Measurements from ENCODE around the gene NFIC. TPM values are rescaled to one million over a fixed set of nuclear protein-coding genes. Genes with fewer than 3 reads are reported as not detected.
A peak's percentile ranks its signal among the peaks of the same experiment; 100 is the strongest.

The NFIC gene
- total RNA-seq, 4 donors from 2014 or later: 125 to 285 (median 155) TPM

DNA sequence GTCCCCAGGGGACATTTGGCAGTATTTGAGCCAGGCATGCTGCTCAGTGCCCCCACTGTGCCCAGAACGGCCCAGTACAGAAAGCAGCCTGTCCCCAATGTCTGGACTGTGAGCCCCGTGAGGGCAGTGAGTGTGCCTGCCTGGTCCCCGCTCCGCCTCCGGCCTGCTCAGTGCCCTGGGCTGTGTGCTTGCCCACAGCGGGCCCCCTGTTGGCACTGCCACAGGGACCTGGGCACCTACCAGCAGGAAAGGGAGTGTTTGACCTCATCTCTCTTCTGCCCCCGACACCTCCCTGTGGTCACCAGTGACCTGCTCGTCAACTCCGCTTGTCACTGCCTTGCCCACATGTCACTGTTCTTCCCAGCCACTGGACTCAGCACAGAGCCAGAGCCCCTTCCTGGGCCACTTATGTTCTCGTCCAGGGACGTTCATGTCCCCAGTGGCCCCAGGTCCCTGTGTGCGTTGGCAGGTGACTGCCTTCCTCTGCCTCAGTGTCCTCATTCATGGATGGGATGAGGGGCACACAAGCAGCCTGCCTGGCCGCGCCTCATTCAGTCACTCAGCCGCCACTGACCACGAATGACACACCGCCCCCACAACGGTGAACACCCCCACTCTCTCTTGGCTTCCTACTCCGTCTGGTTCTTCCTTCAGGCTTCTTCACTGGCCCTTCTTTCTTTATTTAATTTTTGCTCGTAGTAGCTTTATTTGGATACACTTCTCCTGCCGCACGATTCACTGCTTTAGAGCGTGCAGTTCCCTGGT lies 142.6 kb downstream of the NFIC start:
- 70 to 79% methylated on average over 2 to 16 of the region's 23 CpGs for WGBS, 2 donors (ENCODE audit: low coverage in 1 of 2)
- Histone ChIP-seq H3K4me3 (no peak overlapping the region), H3K27ac (peak overlapping the region in 1 of 4 donors; percentile 14), H3K4me1 (peaks cover 0 to 76% (median 14%) of the 10 kb centered on the region in 3 donors), H3K27me3 (no peaks in the 10 kb centered on the region), H3K36me3 (peaks cover 0 to 35% of the 10 kb centered on the region in 2 donors), H3K9me3 (no peaks in the 10 kb centered on the region)
- ATAC-seq: no peak
- TF ChIP-seq EP300 (IDR thresholded peaks at IDR 0.05): no peak
- TF ChIP-seq POLR2A (IDR thresholded peaks at IDR 0.05): no peak
- TF ChIP-seq POLR2AphosphoS5 (IDR thresholded peaks at IDR 0.05): no peak
- TF ChIP-seq, protein P1, sequence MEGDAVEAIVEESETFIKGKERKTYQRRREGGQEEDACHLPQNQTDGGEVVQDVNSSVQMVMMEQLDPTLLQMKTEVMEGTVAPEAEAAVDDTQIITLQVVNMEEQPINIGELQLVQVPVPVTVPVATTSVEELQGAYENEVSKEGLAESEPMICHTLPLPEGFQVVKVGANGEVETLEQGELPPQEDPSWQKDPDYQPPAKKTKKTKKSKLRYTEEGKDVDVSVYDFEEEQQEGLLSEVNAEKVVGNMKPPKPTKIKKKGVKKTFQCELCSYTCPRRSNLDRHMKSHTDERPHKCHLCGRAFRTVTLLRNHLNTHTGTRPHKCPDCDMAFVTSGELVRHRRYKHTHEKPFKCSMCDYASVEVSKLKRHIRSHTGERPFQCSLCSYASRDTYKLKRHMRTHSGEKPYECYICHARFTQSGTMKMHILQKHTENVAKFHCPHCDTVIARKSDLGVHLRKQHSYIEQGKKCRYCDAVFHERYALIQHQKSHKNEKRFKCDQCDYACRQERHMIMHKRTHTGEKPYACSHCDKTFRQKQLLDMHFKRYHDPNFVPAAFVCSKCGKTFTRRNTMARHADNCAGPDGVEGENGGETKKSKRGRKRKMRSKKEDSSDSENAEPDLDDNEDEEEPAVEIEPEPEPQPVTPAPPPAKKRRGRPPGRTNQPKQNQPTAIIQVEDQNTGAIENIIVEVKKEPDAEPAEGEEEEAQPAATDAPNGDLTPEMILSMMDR (IDR thresholded peaks at IDR 0.05): no peak

GRCh38 chr19:3509566-3509989 lies 143.2 kb downstream of the NFIC start:
- no peaks in the 10 kb centered on the region for H3K9me3 ChIP-seq
- no peak for ATAC-seq
- H3K4me3 ChIP-seq: no peak overlapping the region
- H3K27me3 ChIP-seq: no peaks in the 10 kb centered on the region
- WGBS, 2 donors (ENCODE audit: low coverage in 1 of 2): 63 to 79% methylated on average over 2 to 3 of the region's 15 CpGs
- TF ChIP-seq, protein P1 (IDR thresholded peaks at IDR 0.05): no peak
- TF ChIP-seq POLR2AphosphoS5 (IDR thresholded peaks at IDR 0.05) (no peak), POLR2A (IDR thresholded peaks at IDR 0.05) (no peak), EP300 (IDR thresholded peaks at IDR 0.05) (no peak)
- H3K36me3 ChIP-seq: peaks cover 0 to 38% of the 10 kb centered on the region in 2 donors
- peak overlapping the region in 1 of 4 donors; percentile 14 for H3K27ac ChIP-seq
- peaks cover 0 to 81% (median 14%) of the 10 kb centered on the region in 3 donors for H3K4me1 ChIP-seq

DNA sequence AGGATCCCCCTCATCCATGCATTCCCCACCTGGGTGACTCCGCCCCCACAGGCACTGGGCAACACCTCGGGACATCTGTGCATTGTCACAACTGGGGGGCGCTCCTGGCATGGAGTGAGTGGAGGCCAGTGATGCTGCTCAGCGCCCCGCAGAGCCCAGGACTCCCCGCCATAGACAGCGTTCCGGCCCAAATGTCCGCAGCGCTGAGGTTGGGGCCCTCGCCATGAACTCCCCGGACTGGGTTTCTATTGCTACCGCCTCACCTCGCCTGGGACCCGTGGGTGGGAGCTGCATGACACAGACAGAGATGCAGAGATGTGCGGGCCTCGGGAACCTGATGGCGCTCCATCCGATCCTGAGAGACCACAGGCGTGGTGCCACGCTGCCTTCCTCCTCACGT lies 144.3 kb downstream of the NFIC start:
- no CpG with 5 or more reads among the region's 22 CpGs for WGBS, 2 donors (ENCODE audit: low coverage in 1 of 2)
- Histone ChIP-seq H3K27me3 (no peaks in the 10 kb centered on the region), H3K9me3 (no peaks in the 10 kb centered on the region), H3K36me3 (peaks cover 0 to 38% of the 10 kb centered on the region in 2 donors), H3K27ac (no peak overlapping the region), H3K4me3 (no peak overlapping the region), H3K4me1 (peaks cover 0 to 75% (median 9%) of the 10 kb centered on the region in 3 donors)
- no peak for TF ChIP-seq POLR2A (IDR thresholded peaks at IDR 0.05)
- TF ChIP-seq, protein P1 (IDR thresholded peaks at IDR 0.05): no peak
- no peak for TF ChIP-seq POLR2AphosphoS5 (IDR thresholded peaks at IDR 0.05)
- TF ChIP-seq EP300 (IDR thresholded peaks at IDR 0.05): no peak
- ATAC-seq: no peak

GRCh38 chr19:3511506-3512251 lies 145.3 kb downstream of the NFIC start:
- Histone ChIP-seq H3K36me3 (peaks cover 0 to 38% of the 10 kb centered on the region in 2 donors), H3K4me3 (no peak overlapping the region), H3K27me3 (no peaks in the 10 kb centered on the region), H3K27ac (no peak overlapping the region), H3K4me1 (peaks cover 0 to 83% (median 9%) of the 10 kb centered on the region in 3 donors), H3K9me3 (no peaks in the 10 kb centered on the region)
- 74 to 80% methylated on average over 7 to 14 of the region's 26 CpGs for WGBS, 2 donors (ENCODE audit: low coverage in 1 of 2)
- TF ChIP-seq EP300 (IDR thresholded peaks at IDR 0.05) (no peak), POLR2AphosphoS5 (IDR thresholded peaks at IDR 0.05) (no peak), POLR2A (IDR thresholded peaks at IDR 0.05) (no peak)
- TF ChIP-seq, protein P1 (IDR thresholded peaks at IDR 0.05): no peak
- ATAC-seq: no peak

Measured in gastroesophageal sphincter (tissue), 4 donors.